ENCODE measurements around the gene TMED1.
A peak's percentile ranks its signal among the peaks of the same experiment; 100 is the strongest.
"Not testable (repeated sequence)": the region's sequence is repeated elsewhere in the genome, so short reads cannot be mapped to it uniquely, and the experiment has no call there.

Gene TMED1

DNA sequence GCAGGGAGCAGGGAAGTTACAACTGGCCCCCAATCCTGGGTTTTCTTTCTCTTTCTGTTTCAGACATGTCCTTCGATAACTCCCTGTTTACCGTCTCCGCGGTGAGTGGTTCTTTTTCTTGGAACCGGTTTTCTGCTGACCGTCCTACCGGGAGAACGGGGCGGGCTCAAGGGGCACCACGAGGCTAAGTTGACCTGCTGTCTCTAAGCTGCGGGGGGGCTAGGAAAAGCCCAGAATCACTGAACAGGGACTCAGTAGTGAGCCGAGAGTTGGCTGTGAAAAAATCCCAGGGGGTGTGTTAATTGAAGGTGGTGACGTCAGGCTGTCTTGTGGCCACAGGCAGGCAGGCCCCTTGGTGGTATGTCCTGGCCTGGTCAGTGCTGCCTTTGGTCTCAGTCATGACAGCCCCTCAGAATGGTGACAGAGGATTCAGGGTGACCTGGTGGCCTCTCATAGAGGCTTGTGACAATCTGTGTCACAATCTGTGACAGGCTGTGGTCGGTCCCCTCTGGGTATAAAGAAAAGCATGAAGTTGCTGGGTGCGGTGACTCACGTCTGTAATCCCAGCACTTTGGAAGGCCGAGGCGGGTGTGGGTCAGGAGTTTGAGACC, 27.2 kb upstream of the TMED1 start:
- DNase-seq (ENCODE audit: low read depth in 1 of 2, low spot score in 1 of 2), result no peak

DNA sequence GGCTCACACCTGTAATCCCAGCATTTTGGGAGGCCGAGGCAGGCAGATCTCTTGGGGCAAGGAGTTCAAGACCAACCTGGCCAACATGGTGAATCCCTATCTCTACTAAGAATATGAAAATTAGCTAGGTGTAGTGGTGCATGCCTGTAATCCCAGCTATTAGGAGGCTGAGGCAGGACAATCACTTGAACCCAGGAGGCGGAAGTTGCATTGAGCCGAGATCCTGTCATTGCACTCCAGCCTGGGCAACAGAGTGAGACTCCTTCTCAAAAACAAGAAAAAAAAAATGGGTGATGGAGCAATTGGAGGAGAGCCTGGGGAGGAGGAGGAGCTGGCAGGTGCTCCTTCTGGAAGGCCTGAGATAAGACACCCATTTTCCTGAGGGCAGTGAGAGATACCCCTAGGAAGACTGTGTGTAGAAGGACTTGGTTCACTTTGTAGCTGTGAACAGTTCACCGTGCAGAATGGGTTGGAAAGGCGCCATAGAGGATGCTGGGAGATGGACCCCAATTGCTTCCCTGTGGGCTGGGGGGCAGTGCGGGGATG, 26.6 kb upstream of the TMED1 start:
- DNase-seq (ENCODE audit: low read depth in 1 of 2, low spot score in 1 of 2), result no peak

DNA sequence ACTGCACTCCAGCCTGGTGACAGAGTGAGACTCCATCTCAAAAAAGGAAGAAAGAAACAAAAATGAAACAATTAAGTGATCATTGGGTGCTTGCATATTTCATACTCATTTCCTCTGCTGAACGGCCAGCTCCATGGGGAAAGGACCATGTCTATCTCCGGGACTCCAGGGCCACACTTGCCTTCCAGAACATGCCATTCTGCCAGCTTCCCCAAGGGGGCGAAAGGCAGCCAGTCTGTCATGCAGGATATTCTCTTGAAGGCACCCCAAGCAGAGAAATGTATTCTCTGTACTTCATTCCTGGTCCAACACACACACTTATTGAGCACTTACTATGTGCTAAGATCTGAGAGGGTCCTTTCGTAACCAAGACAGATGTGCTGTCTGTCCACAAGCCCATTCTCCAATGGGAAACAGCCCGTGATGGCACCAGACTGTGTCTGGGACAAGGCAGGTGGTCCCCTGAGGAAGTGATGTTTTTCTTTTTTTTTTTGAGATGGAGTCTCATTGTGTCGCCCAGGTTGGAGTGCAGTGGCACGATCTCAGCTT, 25.2 kb upstream of the TMED1 start:
- DNase-seq (ENCODE audit: low read depth in 1 of 2, low spot score in 1 of 2), result no peak

DNA sequence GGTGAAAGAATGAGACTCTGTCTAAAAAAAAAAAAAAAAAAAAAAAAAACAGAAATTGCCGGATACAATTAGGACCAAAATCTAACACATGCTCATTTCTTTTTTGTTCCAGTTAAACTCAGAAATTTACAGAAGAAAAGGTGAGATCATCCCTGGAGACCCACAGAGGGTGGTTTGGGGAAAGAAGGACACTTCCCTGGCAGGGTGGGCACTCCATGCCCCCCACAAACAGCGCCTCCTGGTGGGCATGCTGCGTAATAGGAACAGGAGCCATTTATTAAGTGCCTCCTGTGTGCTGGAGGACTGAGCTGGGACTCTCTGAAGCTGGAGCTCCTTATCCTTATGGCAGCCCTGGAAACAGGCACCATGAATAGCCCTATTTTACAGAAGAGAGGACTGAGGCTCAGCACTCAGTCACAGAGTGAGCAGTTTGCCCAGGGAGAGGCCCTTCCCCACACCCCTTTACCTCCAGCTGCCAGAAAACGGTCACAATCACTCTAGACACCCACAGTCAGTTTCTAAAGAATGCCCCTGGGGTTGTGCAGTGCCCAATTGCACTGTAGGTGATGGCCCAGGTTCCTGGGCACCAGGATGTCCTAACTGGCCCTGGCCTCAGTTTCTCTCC, 22.3 kb upstream of the TMED1 start:
- no peak for DNase-seq (ENCODE audit: low read depth in 1 of 2, low spot score in 1 of 2)

DNA sequence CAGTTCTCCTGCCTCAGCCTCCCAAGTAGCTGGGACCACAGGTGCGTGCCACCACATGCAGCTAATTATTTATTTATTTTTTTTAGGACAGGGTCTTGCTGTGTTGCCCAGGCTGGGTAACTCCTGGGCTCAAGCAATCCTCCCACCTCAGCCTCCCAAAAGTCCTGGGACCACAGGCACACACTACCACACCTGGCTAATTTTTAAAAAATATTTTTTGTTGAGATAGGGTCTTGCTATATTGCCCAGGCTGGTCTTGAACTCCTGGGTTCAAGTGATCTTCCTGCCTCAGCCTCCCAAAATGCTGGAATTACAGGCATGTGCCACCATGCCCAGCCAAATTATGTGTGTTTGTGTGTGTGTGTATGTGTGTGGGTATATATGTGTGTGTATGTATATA, 20.9 kb upstream of the TMED1 start:
- not testable (repeated sequence) for DNase-seq (ENCODE audit: low read depth in 1 of 2, low spot score in 1 of 2)

DNA sequence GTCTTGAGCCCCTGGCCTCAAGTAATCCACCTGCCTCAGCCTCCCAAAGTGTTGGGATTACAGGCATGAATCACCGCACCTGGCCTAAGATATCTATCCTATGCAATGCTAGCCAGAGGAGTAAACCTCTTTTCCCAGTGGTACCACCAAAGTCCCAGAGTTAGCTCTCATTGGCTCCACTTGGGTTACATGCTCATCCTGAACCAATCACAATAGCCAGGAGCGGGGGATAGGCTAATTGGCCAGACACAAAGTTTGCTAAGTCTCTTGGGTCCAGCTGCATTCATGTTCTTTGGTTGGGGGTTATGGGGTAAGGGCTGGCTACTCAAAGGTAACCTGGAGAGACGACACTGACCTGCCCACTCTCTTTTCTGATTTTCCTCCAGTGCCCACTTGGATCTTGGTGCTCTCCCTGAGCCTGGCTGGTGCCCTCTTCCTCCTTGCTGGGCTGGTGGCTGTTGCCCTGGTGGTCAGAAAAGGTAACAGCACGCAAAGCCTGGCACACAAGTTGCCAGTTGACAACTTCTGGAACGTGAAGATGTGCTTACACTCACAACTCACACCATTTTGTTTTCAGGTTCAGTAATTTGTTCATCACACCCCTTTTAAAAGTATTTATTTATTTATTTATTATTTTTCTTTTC, 20.0 kb upstream of the TMED1 start:
- no peak for DNase-seq (ENCODE audit: low read depth in 1 of 2, low spot score in 1 of 2)

DNA sequence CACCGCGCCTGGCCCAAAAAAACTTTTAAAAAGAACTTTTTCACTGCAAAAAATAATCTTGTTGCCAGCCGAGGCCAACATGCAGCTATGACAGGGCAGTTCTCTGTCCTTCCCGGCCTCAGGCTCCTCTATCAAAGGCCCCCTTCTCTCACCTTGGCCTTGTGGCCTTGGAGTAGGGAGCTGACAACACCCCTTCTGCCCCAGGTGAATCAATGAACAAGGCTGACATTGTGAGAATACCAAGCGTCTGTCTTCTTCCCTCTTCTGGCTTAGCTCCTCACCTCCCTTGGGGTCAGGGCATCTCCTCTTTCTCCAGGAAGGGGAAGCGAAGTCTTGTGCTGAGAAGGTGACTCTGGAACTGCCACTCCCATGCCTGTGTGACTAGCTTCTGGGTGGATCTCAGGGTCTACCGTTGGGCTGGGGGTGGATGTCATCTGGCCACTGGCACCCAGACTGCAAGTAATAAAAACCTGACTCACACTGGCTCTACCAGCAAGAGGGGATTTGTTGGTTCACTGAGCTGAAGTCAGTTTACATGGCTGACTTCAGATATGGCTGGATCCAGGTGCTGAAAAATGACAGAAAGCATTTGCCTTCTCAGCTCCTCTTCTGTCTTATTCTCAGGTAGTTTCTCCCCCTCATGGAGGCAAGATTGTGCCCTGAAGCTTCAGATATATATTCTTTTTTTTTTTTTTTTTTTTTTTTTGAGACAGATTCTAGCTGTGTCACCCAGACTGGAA, 18.5 kb upstream of the TMED1 start:
- no peak for DNase-seq (ENCODE audit: low read depth in 1 of 2, low spot score in 1 of 2)

DNA sequence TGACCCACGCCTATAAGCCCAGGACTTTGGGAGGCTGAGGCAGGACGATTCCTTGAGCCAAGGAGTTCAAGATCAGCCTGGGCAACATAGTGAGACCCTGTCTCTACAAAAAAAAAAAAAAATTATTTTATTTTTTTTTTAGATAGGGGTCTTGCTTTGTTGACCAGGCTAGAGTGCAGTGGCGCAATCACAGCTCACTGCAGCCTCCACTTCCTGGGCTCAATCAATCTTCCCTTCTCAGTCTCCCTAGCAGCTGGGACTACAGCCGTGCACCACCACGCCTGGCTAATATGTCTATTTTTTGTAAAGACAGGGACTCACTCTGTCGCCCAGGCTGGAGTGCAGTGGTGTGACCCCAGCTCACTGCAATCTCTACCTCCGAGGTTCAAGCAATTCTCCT, 16.9 kb upstream of the TMED1 start:
- no peak for DNase-seq (ENCODE audit: low read depth in 1 of 2, low spot score in 1 of 2)

DNA sequence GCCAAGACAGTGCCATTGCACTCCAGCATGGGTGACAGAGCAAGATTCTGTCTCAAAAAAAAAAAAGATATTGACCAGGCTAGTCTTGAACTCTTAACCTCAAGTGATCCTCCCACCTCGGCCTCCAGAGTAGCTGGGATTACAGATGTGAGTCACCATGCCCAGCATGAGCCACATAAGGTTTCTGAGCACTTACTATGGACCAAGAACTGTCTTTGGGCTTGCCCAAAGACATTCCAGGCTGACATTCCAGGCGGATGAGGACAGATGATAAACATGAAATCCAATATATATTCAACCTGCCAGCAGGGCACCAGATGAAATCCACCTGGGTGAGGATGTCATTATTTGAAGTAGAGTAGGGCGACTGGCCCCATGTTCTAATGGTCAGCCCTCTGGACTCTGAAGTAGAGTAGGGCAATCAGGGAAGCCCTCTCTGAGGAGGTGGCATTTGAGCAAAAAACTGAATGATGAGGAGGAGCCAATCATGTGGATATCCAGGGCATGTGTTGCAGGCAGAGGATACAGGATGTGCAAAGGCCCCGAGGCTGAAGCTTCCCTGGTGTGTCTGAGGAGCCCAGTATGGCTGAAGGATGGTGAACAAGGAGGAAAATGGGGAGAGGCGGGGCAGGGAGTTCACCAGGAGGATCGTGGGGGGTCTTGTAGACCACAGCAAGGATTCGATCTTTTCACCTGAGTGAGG, 16.2 kb upstream of the TMED1 start:
- DNase-seq (ENCODE audit: low read depth in 1 of 2, low spot score in 1 of 2), result no peak

DNA sequence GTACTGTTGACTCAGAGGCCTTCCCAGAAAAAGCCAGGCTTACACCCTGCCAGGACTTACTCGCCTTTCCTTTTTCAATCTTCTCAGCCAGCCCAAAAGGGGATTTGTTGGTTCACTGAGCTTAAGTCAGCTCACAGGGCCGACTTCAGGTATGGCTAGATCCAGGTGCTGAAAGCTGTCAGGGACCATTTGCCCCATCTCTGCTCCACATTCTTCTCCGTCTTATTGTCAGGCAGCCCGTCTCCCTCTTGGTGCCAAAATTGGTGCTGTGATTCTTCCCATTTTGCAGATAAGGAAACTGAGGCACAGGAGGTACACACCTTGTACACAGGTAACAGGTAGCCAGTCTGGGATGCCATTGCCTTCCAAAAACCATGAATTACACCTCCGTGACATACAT, 14.6 kb upstream of the TMED1 start:
- DNase-seq (ENCODE audit: low read depth in 1 of 2, low spot score in 1 of 2), result no peak

DNA sequence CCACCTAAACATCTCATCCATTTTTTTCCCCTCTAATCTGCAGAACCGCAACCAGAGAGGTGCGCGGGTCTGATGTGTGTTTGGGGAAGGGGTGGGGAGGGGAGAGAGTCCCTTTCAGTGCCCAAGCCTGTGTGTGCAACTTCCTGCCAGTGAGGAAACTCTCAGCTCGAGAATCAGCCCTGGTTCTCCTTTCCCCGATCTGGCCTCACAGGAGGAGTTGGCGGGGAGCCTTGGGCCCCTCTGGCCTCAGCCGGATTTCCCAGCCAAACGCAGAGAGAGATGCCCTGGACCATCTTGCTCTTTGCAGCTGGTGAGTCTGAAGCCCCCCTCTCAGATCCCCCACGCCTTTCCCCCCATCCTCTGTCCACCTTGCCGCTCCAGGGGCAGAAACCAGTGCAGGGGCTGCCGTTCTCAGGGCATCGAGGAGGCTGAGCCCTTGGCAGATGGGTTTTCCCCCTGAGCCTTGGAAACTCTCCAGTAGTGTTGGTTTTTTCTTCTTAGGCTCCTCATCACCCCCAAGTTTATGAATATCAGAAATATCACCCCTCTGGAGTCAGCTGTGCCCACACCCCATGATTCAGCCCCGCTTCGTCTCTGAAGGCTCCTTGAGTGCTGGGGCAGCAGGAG, 12.3 kb upstream of the TMED1 start, which contains the start of gene C19orf38:
TSS of gene C19orf38 (plus strand) at position 186 of the 627 bp plus-strand sequence. CDS start at position 280, 94 bp downstream.
- DNase-seq (ENCODE audit: low read depth in 1 of 2, low spot score in 1 of 2), result no peak

DNA sequence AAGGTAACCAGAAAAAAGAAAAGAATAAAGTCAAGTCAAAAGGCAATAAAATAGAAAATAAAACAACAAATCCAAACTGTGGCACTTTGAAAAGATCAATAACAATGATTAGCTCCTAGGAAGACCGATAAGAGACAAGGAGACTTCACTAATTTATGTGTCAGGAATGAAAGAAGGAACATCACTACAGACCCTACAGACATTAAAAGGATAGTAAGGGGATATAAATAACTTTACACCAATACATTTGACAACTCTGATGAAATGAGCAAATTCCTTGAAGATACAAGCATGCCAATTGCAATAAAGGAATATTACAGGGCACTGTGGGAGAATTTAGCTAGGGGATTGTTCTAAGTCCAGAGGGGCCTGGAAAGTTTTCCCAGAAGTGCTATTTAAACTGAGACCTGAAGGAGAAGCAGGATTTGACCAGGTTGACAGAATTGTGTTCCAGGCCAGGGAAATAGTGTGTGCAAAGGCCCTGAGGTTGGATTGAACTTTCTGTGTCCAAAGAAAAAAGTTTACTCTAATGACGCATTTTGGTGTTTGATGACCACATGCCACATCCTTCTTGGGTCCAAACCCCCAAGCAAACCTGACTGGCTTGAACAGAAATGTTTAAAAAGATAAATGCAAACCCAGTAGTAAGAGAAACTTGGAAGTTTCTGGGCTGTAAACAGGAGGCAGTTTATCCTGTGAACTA, 10.6 kb upstream of the TMED1 start:
- no peak for DNase-seq (ENCODE audit: low read depth in 1 of 2, low spot score in 1 of 2)

DNA sequence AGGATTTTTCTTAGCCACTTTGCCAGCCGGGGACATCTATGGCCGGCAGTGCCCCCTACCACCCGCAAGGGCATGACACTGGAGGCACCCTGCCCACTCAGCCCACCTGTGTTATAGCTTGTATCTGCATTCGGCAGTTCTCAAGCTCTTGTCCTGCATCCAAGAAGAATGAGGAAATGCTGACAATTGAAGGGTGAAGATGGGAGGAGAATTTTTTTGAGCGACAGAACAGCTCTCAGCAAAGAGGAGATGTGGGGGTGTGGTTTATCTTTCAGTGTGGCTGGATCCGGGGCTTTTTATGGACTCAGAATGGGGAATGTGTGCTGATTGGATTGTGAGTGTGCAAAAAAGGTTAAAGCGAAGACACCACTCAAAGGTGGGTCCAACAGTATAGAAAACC, 6.8 kb upstream of the TMED1 start:
- no peak for DNase-seq (ENCODE audit: low read depth in 1 of 2, low spot score in 1 of 2)

DNA sequence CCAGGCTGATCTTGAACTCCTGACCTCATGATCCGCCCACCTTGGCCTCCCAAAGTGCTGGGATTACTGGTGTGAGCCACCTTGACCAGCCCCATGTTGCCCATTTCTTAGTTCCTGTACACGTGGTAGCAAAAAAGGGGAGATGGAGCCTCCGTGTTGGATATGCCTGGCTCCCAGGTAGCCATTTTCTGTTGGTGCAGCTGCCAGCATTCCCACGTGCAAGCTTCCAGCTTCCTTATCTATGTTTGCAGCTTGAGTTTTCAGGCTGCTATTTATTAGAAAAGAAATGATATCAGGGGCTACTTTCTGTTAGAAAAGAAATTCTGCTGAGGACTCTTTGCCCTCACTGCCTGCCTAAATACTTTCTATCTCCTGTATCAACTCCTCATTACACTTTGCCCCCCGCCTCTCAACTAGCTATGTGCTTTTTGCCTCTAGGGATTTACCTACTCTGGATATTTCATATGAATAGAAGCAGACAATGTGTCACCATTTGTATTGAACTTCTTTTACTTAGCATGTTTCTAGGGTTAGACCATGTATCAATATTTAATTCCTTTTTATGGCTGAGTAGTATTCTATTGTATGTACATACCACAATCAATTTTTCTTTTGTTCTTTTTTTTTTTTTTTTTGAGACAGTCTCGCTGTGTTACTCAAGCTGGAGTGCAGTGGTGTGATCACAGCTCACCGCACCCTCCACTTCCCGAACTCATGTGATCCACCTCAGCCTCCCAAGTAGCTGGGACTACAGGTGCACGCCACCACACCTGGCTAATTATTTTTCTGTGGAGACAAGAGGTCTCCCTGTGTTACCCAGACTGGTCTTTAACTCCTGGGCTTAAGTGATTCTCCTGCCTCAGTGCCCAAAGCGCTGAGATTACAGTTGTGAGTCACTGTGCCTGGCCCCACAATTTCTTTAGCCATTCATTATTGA, 3.4 kb upstream of the TMED1 start:
- no peak for DNase-seq (ENCODE audit: low read depth in 1 of 2, low spot score in 1 of 2)

DNA sequence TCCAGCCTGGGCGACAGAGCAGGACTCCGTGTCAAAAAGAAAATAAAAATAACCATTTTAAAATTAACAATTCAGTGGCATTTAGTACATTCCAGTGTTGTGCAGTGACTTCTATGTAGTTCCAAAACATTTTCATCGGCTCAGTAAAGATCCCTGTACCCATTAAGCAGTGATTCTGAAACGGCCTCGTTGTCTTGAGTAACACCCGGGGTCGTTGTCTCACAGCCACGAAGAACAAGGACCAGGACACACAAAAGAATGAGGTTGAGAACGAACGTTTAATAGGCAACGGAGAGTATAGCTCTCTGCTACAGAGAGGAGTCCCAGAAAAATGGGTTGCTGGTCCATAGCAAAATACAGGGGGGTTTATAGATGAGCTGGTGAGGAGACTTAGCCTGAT, 2.4 kb upstream of the TMED1 start:
- DNase-seq (ENCODE audit: low read depth in 1 of 2, low spot score in 1 of 2), result no peak

DNA sequence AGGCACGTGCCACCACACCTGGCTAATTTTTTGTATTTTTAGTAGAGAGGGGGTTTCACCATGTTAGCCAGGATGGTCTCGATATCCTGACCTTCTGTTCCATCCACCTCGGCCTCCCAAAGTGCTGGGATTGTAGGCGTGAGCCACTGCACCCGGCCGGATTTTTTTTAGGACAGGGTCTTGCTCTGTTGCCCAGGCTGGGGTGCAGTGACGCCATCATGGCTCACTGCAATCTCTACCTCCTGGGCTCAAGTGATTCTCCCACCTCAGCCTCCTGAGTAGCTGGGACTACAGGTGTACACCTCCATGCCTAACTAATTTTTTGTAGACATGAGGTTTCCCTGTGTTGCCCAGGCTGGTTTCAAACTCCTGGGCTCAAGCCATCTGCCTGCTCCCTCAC, 1.6 kb upstream of the TMED1 start:
- DNase-seq (ENCODE audit: low read depth in 1 of 2, low spot score in 1 of 2), result not testable (repeated sequence)

DNA sequence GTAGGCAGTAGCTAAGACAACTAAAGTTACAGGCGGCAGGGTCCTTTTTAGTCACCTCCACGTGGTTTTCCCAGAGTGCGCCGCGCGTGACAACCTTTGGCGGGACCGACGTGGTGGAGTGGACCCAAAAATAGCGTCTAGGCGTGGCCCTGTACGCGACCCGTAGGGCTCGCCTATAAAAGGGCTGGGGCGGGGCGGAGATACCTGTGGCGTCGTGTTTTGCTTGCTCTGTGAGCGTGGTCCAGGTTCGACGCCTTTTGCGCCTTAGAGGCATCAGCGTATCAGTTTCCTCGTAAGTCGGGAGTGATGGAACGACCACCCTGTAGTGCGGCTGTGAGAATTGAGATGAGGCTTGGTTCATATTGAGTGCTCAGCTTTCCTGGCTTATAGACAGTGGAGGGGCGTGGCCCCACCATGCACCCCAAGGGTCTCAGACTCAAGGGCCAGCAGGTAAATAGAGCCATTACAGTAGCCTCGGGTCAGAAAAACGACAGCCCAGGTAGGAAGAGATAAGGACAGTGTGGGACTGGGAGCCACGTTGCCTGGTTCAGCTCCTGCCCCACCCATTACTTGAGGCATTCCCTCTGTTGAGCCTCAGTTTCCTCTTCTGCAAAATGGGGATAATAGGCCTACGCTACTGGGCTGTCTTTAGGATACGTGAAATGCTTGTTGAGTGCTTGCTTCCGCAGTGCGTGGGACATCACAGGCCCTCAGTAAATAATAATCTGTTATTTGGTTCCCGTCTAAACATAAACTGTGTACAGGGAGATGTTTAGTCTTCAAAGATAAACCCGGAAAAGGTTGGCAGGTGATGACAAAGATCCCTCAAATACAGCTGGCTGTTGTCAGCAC, 693 bp upstream of the TMED1 start:
- peak in 1 of 2 donors; percentile 64 for DNase-seq (ENCODE audit: low read depth in 1 of 2, low spot score in 1 of 2)
